Sigmoid colon (tissue), 4 donors: ENCODE results near the gene RHBDL2.

Experiments used
- CTCF ChIP-seq, 4 experiments: fragments of 450-650 bp in 3 of 4; fragments of 200-600 bp in 1 of 4; IDR thresholded peaks; one replicate each; pipeline ENCODE4 v1.5.1; 2016 to 2019; ENCODE audit warnings: antibody characterized with exemption in 4 of 4, mild to moderate bottlenecking in 3 of 4, moderate library complexity in 2 of 4
- POLR2AphosphoS5 ChIP-seq, 4 donors: sonication (generic); formaldehyde crosslinking; IDR thresholded peaks; one replicate each; pipeline ENCODE4 v1.6.1; 2017; ENCODE audit warnings: antibody characterized with exemption in 4 of 4

GRCh38 chr1:38929476-38929875 lies 12.2 kb downstream of the RHBDL2 start:
- TF ChIP-seq CTCF (IDR thresholded peaks at IDR 0.05) (no peak), POLR2AphosphoS5 (IDR thresholded peaks at IDR 0.05) (no peak)
